Measurements from ENCODE around the gene TADA2A. TPM values are rescaled to one million over a fixed set of nuclear protein-coding genes. Genes with fewer than 3 reads are reported as not detected.
A peak's percentile ranks its signal among the peaks of the same experiment; 100 is the strongest.

The TADA2A gene
- total RNA-seq, 2 donors from 2014 or later, result 29.2 to 36.7 TPM

DNA sequence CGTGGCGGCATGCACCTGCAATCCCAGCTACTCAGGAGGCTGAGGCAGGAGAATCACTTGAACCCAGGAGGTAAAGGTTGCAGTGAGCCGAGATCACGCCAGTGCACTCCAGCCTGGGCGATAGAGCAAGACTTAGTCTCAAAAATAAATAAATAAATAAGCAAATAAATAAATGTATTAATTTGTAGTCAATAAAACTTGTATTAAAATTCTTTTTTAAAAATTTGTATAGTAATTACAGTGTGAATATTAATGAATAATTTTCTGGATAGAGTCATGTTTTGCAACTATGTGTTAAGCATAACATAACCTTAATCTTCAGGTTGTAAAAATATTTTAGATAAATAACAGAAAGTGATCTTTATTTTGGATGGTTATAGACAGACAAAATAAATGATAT is 55.8 kb downstream of the TADA2A start:
- Mint-ChIP-seq H3K27me3 (no peaks in the 10 kb centered on the region), H3K4me1 (peaks cover 4% of the 10 kb centered on the region), H3K36me3 (ENCODE audit: low read depth) (peaks cover 89% of the 10 kb centered on the region)

DNA sequence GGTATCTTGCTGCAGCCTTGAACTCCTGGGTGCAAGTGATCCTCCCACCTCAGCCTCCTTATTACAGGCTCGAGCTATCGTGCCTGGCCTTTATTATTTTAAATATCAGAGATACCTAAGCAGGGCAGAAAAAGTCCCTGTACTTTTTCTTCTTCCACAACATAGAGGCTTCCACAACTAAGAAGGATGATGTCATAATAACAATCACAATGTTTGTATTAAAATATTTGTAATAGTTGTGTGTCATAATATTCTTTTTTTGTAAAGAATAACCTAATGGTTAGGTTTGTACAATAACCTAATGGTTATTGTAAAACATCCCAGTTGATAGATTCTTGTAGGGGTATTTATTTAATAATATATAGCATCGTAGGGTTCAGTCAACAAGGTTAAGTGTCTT is 56.4 kb downstream of the TADA2A start:
- H3K27me3 Mint-ChIP-seq, result no peaks in the 10 kb centered on the region
- H3K27ac Mint-ChIP-seq, result no peak overlapping the region
- no peak for ATAC-seq (replicated peaks)
- no peaks in the 10 kb centered on the region for H3K9me3 Mint-ChIP-seq
- H3K4me1 Mint-ChIP-seq, result peaks cover 4% of the 10 kb centered on the region
- H3K4me3 Mint-ChIP-seq, result no peak overlapping the region
- peaks cover 89% of the 10 kb centered on the region for H3K36me3 Mint-ChIP-seq (ENCODE audit: low read depth)

More for the DNA sequence above, 55.8 kb downstream of the TADA2A start:
- H3K9me3 Mint-ChIP-seq, result no peaks in the 10 kb centered on the region
- H3K27ac Mint-ChIP-seq, result no peak overlapping the region
- no peak for ATAC-seq (replicated peaks)
- no peak overlapping the region for H3K4me3 Mint-ChIP-seq

DNA sequence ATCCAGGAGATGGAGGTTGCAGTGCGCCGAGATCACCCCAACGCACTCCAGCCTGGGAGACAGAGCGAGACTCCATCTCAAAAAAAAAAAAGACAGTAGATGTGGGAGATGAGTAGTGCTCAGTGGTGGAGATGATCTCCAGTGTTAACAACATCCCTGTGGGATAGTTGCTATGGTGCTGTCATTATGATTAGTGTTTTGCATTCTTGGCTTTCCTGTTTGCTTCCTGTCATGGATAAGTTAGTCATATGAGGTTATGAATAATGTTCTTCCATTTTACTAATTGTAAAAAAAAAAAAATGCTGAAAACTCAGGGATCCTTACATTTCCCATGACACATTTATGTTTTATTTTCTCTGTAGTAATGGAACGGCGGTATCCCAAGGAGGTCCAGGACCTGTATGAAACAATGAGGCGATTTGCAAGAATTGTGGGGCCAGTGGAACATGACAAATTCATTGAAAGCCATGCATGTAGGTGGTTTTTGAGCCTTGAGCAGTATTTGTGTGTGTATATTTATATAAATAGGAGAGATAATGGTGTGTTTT is 58.5 kb downstream of the TADA2A start:
- peak; percentile 72 for ATAC-seq (replicated peaks)
- Mint-ChIP-seq H3K4me1 (peaks cover 4% of the 10 kb centered on the region), H3K4me3 (no peak overlapping the region), H3K27me3 (no peaks in the 10 kb centered on the region), H3K27ac (peak overlapping the region; percentile 84), H3K9me3 (no peaks in the 10 kb centered on the region), H3K36me3 (ENCODE audit: low read depth) (peaks cover 90% of the 10 kb centered on the region)

DNA sequence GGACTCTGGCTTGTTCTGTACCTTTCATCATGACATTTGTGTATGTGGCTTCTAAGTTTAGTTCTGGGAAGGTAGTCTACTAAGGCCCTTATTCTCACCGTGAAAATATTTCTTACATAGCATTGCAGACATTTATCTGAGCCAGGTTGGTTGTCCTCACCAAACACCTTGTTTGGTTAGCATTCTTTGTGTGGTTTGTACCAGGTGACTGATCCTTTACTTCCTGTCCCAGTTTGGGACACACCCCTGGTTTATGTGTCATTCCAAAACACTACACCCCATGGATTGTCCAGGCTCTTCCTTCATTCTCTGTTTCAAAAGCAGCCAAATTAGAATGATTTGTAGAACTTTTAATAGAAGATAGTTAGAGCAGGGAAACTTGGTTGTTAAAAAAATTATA is 59.8 kb downstream of the TADA2A start:
- Mint-ChIP-seq H3K4me1 (peaks cover 2% of the 10 kb centered on the region), H3K27me3 (no peaks in the 10 kb centered on the region), H3K27ac (peak overlapping the region; percentile 84), H3K4me3 (no peak overlapping the region), H3K9me3 (no peaks in the 10 kb centered on the region), H3K36me3 (ENCODE audit: low read depth) (peaks cover 92% of the 10 kb centered on the region)
- ATAC-seq (replicated peaks), result no peak

DNA sequence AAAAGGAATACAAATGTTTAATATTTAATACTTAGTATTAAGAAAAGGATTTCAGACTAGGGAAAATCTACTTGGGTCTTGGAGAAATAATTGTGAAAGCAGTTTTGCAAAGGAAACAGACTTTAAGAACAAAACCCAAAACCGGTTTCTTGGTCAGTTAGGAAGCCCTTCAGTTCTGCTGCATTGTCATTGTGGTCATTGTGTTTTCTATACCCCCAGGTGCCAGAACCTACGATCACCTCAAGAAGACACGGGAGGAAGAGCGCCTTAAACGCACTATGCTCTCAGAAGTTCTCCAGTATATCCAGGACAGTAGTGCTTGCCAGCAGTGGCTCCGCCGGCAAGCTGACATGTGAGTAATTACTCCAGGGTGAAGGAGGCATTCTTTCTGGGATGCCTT is 63.5 kb downstream of the TADA2A start:
- H3K27ac Mint-ChIP-seq, result no peak overlapping the region
- H3K27me3 Mint-ChIP-seq, result no peaks in the 10 kb centered on the region
- ATAC-seq (replicated peaks), result no peak
- peaks cover 97% of the 10 kb centered on the region for H3K36me3 Mint-ChIP-seq (ENCODE audit: low read depth)
- H3K4me3 Mint-ChIP-seq, result no peak overlapping the region
- no peaks in the 10 kb centered on the region for H3K4me1 Mint-ChIP-seq
- H3K9me3 Mint-ChIP-seq, result no peaks in the 10 kb centered on the region

DNA sequence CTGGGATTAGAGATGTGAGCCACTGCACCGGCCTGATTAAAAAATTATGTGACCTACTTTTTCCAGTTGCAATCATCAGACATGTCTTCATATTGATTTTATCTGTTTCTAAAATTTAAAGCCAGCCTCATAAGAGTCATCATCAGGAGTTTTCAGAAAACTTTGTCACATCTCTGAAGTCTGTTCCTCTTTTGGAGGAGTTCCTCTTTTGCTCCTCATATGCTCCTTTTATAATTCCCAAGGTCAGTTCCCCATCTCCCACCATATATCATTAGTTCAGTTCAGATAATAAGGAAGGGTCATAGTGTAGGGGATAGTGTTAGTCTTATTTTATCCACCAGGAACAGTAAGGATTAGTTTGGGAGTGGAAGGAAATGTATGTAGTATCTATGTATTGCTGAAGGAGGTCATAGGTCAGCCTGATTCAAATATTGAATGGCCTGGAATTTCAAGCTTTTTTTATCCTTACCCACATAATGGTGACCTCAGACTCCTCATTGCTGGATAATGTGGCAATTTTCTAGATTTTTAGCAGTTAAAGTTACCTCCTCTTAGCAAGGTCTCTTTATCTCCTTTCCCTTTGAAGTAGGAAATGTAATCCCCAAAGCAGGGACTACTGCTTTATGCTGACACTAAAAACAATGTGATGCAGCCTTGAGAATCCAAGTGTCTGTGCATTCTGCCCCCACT is 69.2 kb downstream of the TADA2A start:
- Mint-ChIP-seq H3K4me1 (peaks cover 3% of the 10 kb centered on the region), H3K36me3 (ENCODE audit: low read depth) (peaks cover 91% of the 10 kb centered on the region), H3K27me3 (no peaks in the 10 kb centered on the region), H3K9me3 (no peaks in the 10 kb centered on the region), H3K4me3 (no peak overlapping the region), H3K27ac (no peak overlapping the region)
- ATAC-seq (replicated peaks), result no peak

DNA sequence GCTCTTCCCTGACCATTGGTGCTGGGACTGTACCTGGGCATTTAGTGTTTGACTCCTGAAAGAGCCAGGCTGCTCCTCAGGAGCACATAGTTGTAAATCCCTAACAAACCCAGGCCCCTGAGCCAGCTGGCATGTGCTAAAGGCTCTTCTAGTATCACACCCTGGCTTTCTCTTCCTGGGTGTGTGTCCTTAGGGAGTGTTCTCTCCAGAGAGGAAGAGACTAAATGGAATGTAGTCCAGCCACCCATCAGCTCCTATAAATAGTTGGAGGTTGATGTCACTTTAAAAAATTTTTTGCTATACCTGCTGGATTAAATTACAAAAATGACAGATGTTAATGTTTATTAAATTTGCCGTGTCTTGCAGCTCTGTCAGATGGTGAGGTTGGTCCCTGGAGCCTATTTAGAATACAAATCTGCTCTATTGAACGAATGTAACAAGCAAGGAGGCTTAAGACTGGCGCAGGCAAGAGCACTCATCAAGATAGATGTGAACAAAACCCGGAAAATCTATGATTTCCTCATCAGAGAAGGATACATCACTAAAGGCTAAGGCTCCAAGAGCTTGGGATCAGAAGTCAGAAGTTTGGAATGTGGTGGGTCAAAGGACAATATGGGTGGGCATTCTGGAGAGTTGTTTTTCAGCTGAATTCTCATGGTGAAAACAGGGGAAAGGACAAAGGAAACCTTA is 69.9 kb downstream of the TADA2A start:
- no peaks in the 10 kb centered on the region for H3K27me3 Mint-ChIP-seq
- H3K4me1 Mint-ChIP-seq, result peaks cover 3% of the 10 kb centered on the region
- peaks cover 84% of the 10 kb centered on the region for H3K36me3 Mint-ChIP-seq (ENCODE audit: low read depth)
- H3K27ac Mint-ChIP-seq, result no peak overlapping the region
- H3K4me3 Mint-ChIP-seq, result no peak overlapping the region
- H3K9me3 Mint-ChIP-seq, result no peaks in the 10 kb centered on the region
- ATAC-seq (replicated peaks), result no peak

DNA sequence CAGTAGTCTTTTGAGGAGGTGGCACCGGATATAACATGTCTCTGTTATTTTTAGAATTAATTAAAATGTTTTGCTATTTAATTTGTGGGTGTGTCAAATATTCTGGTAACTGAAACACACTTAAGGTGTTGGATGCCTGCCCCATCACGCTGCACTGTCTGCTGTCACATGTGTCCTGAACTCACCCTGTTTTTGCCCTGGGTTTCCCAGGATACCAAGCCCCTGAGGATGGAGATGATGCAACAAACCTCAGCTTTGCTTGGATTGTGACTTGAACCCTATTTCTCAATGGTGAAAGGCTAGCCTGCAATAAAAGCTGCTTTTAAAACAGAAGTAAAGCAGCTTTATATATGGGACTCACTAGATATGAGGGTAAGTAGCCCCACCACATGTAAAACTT is 71.5 kb downstream of the TADA2A start:
- peaks cover 68% of the 10 kb centered on the region for H3K36me3 Mint-ChIP-seq (ENCODE audit: low read depth)

DNA sequence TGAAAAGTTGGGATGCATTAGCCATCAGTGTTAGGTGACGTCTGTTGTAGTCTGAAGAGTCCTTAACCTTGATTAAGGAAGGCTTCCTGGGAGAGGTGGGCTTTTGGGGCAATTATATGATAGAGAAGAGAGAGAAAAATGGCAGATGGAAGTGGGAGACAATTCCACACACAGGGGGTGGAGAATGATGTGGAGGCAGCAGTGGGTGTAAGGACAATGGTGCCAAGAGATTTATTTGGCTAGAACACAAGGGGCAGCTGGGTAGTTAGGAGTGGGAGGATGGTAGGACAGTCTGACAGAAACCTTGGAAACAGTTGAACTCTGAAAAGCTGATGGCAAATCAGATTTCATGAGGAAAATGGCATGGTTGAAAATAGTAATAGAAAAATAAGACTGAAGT is 72.3 kb downstream of the TADA2A start:
- Mint-ChIP-seq H3K36me3 (ENCODE audit: low read depth) (peaks cover 59% of the 10 kb centered on the region), H3K27me3 (no peaks in the 10 kb centered on the region), H3K27ac (no peak overlapping the region), H3K9me3 (no peaks in the 10 kb centered on the region), H3K4me1 (peaks cover 3% of the 10 kb centered on the region), H3K4me3 (no peak overlapping the region)
- no peak for ATAC-seq (replicated peaks)

More for the DNA sequence above, 71.5 kb downstream of the TADA2A start:
- ATAC-seq (replicated peaks), result no peak
- no peaks in the 10 kb centered on the region for H3K9me3 Mint-ChIP-seq
- no peak overlapping the region for H3K4me3 Mint-ChIP-seq
- H3K4me1 Mint-ChIP-seq, result peaks cover 3% of the 10 kb centered on the region
- H3K27ac Mint-ChIP-seq, result no peak overlapping the region
- H3K27me3 Mint-ChIP-seq, result no peaks in the 10 kb centered on the region

DNA sequence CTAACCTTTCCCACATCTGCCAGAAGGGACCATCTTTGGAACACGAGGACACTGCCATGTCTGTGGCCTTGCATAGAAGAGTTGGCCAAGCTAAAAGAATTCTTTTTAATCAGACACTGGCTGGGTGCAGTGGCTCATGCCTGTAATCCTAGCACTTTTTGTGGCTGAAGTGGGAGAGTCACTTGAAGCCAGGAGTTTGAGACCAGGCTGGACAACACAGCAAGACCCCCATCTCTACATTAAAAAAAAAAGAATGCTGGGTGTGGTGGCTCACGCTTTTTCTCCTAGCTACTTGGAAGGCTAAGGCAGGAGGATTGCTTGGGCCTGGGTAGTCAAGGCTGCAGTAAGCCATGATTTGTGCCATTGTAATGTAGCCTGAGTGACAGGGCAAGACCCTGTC is 73.7 kb downstream of the TADA2A start:
- Mint-ChIP-seq H3K4me3 (no peak overlapping the region), H3K27ac (no peak overlapping the region), H3K9me3 (no peaks in the 10 kb centered on the region), H3K27me3 (no peaks in the 10 kb centered on the region), H3K36me3 (ENCODE audit: low read depth) (peaks cover 46% of the 10 kb centered on the region), H3K4me1 (peaks cover 3% of the 10 kb centered on the region)
- no peak for ATAC-seq (replicated peaks)

DNA sequence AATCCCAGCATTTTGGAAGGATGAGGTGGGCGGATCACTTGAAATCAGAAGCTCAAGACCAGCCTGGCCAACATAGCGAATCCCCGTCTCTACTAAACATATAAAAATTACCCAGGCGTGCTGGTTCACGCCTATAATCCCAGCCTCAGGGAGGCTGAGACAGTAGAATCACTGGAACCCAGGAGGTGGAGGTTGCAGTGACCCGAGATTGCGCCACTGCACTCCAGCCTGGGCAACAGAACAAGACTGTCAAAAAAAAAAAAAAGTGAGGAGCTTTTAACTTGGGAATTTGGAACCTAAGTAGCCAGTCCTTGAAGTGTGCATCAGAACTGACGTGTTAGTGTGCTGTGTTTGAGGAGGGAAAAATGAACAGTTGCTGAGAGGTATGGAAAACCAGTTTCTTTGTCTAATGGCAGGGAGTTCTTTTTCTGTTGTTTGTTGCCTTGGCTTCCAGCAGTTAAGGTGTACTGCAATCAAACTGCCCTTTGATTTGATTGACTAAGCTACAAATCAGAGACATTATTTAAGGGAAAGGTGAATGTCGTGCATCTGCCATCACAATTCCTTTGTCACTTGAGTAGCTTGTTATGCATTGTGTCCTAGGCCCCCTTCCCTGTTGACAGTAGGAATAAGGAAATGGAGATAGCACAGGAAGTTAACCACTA is 74.4 kb downstream of the TADA2A start:
- Mint-ChIP-seq H3K27me3 (no peaks in the 10 kb centered on the region), H3K36me3 (ENCODE audit: low read depth) (peaks cover 39% of the 10 kb centered on the region), H3K4me3 (no peak overlapping the region), H3K4me1 (peaks cover 3% of the 10 kb centered on the region), H3K9me3 (no peaks in the 10 kb centered on the region), H3K27ac (no peak overlapping the region)
- no peak for ATAC-seq (replicated peaks)

DNA sequence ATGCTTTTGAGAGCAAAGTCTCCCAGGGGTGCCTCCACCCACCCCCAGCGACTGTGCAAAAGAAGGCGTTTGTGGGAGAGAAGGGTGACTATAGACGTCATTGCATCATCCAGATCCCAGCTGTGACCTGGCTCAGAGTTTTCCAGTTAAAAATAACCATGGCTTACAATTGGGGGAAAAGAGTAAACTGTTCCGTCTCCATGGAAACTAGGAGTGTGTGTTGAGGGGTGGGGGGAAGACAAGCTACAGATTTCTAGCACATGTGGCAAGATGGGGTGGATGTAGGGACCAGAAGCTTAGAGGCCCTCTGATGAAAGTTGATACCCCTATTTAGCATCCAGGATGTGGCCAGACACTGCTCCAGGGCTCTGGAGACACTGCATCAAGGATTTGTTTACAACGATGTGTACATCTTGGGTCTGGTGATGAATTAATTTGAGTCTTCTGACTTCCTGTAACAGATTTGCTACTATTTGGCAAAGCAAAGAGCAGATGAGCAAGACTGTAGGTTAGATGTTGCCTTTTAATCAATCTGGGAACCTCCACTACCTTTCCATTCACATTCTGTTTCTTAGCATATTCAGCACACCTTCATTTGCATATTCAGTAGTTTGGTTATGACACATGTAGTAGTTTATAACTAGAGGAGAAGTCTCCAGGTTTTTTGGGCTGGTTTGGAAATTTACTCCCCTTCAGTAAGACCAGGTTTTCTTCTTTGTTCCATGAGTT is 76.8 kb downstream of the TADA2A start:
- peak; percentile 59 for ATAC-seq (replicated peaks)

DNA sequence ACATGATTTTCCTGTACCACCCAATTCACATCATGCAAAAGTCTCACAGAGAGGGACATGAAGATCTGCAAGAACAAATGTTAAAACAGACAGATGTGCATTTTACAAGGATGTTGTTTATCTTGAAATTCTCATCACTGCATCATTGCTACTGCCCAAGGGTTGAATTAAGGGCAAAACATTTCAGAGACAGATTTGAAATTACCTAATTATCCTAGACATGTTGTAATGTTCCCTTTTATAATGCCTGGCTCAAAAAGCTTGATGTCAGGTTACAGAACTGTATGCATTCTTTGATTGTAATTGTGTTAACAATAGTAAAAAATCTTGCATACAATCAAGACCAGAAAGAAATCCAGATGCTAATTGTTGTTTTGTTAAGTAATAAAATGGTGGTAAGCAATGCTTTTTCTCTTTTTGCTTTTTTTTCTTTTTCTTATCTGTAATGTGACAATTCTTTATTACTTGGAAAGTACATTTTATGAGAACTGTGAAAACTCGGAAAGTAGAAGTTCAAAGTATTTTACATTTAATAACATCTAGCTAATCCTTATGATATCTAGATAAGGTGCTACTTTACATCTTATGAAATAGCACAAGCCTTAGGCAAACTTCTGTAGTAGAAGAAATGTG is 79.4 kb downstream of the TADA2A start:
- no peaks in the 10 kb centered on the region for H3K27me3 Mint-ChIP-seq
- H3K4me1 Mint-ChIP-seq, result peaks cover 18% of the 10 kb centered on the region

More for the DNA sequence above, 76.8 kb downstream of the TADA2A start:
- Mint-ChIP-seq H3K27ac (peak overlapping the region; percentile 64), H3K36me3 (ENCODE audit: low read depth) (peaks cover 15% of the 10 kb centered on the region), H3K4me1 (peaks cover 11% of the 10 kb centered on the region), H3K4me3 (no peak overlapping the region), H3K9me3 (no peaks in the 10 kb centered on the region), H3K27me3 (no peaks in the 10 kb centered on the region)

More for the DNA sequence above, 79.4 kb downstream of the TADA2A start:
- no peak overlapping the region for H3K27ac Mint-ChIP-seq
- no peak for ATAC-seq (replicated peaks)
- H3K4me3 Mint-ChIP-seq, result no peak overlapping the region
- no peaks in the 10 kb centered on the region for H3K36me3 Mint-ChIP-seq (ENCODE audit: low read depth)
- no peaks in the 10 kb centered on the region for H3K9me3 Mint-ChIP-seq
